Smooth muscle cell (in vitro differentiated cells): Measurements from ENCODE around the gene QRICH1. TPM values are rescaled to one million over a fixed set of nuclear protein-coding genes. Genes with fewer than 3 reads are reported as not detected.

Experiments
- DNase-seq: peaks from one replicate; lab custom pipeline; 2025; ENCODE audit not compliant: unreplicated experiment; lab: John Stamatoyannopoulos, UW
- H2AFZ ChIP-seq: fragments of 200-600 bp; sonication (generic); 2 replicates; pipeline ENCODE4 v1.6.0; 2016; ENCODE audit warnings: antibody characterized with exemption, low read depth, mild to moderate bottlenecking
- H3F3A ChIP-seq: fragments of 200-600 bp; sonication (generic); 2 replicates; pipeline ENCODE4 v1.6.0; 2017; ENCODE audit warnings: antibody characterized with exemption, low read depth
- H3K27ac ChIP-seq: fragments of 200-600 bp; sonication (generic); 2 replicates; pipeline ENCODE4 v1.5.1; 2016; ENCODE audit warnings: low read depth, mild to moderate bottlenecking
- H3K27me3 ChIP-seq: fragments of 200-600 bp; sonication (generic); 2 replicates; pipeline ENCODE4 v1.6.1; 2016; ENCODE audit warnings: low read depth, mild to moderate bottlenecking
- H3K36me3 ChIP-seq: fragments of 200-600 bp; sonication (generic); 2 replicates; pipeline ENCODE4 v1.5.1; 2016; ENCODE audit warnings: low read depth
- H3K4me1 ChIP-seq: fragments of 200-600 bp; sonication (generic); 2 replicates; pipeline ENCODE4 v1.5.1; 2016; ENCODE audit warnings: low read depth
- H3K4me2 ChIP-seq: fragments of 200-600 bp; sonication (generic); 2 replicates; pipeline ENCODE4 v1.6.0; 2016; ENCODE audit warnings: mild to moderate bottlenecking
- H3K4me3 ChIP-seq: fragments of 200-600 bp; sonication (generic); 2 replicates; pipeline ENCODE4 v1.5.1; 2016; ENCODE audit warnings: mild to moderate bottlenecking
- H3K79me2 ChIP-seq: fragments of 200-600 bp; sonication (generic); 2 replicates; pipeline ENCODE4 v1.6.0; 2016; ENCODE audit warnings: low read depth, mild to moderate bottlenecking
- H3K9ac ChIP-seq: fragments of 200-600 bp; sonication (generic); 2 replicates; pipeline ENCODE4 v1.6.0; 2016; ENCODE audit warnings: low read depth
- H3K9me3 ChIP-seq: fragments of 200-600 bp; sonication (generic); replicated peaks from 2 replicates; pipeline ENCODE4 v1.5.1; 2016; ENCODE audit warnings: low read depth
- H4K20me1 ChIP-seq: fragments of 200-600 bp; sonication (generic); 2 replicates; pipeline ENCODE4 v1.6.0; 2016; ENCODE audit warnings: low read depth
- WGBS: methylation state at CpG from one replicate; pipeline ENCODE4 v1.1.7; 2016; ENCODE audit warnings: low lambda C conversion rate; 5-methylcytosine and 5-hydroxymethylcytosine counted together
- polyA plus RNA-seq: library from polyadenylated mRNA; unstranded; fragments of >200 nt; fragmentation: Nextera tagmentation; extraction: Ambion mirVana; gene quantifications from 2 replicates; pipeline ENCODE4 v1.2.1, GENCODE V29; 2016
- total RNA-seq: library from RNA; depleted of rRNA; stranded (reverse); fragments of >200 nt; gene quantifications from 2 replicates; pipeline ENCODE4 v1.2.3, GENCODE V29; 2014
- TF ChIP-seq, protein P1 (sequence below): fragments of 200-600 bp; sonication (generic); IDR thresholded peaks from 2 replicates; pipeline ENCODE4 v1.5.1; 2017; ENCODE audit warnings: borderline replicate concordance, mild to moderate bottlenecking, antibody characterized with exemption; ENCODE audit not compliant: insufficient read depth, poor library complexity, severe bottlenecking

QRICH1 gene
- total and polyA plus RNA-seq, 2 experiments from 2014 or later = 38.2 to 62.0 TPM

DNA sequence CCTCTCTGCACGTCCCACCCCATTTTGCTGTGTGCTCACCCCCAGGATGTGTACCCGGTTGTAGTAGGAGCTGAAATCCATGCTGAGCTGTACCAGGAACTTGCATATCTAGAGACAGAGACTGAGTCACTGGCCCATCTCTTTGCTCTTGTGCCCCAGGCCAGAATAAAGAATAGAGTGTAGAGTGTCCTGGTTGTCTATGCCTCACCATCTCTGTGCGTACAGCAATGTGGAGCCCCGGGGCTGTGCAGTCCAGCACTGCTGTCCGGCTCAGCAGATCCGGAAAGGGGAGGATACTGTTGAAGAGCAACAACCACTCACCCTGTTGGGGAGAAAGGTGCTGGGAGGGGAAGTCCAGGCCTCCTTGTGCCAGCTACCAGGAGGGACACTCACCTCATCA is 78.1 kb downstream of the QRICH1 start:
- DNase-seq = no peak
- Histone ChIP-seq H3K27me3 (no peaks in the 10 kb centered on the region), H3K79me2 (peaks cover 47% of the 10 kb centered on the region), H3F3A (peaks cover 19% of the 10 kb centered on the region), H3K27ac (no peak overlapping the region), H3K9me3 (no peaks in the 10 kb centered on the region), H3K36me3 (no peaks in the 10 kb centered on the region), H3K4me3 (no peak overlapping the region), H3K4me1 (peaks cover 13% of the 10 kb centered on the region), H3K4me2 (no peak overlapping the region), H2AFZ (no peak overlapping the region), H3K9ac (no peak overlapping the region), H4K20me1 (peaks cover 47% of the 10 kb centered on the region)
- TF ChIP-seq, protein P1, sequence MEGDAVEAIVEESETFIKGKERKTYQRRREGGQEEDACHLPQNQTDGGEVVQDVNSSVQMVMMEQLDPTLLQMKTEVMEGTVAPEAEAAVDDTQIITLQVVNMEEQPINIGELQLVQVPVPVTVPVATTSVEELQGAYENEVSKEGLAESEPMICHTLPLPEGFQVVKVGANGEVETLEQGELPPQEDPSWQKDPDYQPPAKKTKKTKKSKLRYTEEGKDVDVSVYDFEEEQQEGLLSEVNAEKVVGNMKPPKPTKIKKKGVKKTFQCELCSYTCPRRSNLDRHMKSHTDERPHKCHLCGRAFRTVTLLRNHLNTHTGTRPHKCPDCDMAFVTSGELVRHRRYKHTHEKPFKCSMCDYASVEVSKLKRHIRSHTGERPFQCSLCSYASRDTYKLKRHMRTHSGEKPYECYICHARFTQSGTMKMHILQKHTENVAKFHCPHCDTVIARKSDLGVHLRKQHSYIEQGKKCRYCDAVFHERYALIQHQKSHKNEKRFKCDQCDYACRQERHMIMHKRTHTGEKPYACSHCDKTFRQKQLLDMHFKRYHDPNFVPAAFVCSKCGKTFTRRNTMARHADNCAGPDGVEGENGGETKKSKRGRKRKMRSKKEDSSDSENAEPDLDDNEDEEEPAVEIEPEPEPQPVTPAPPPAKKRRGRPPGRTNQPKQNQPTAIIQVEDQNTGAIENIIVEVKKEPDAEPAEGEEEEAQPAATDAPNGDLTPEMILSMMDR = no peak
- WGBS = 84% methylated on average over 6 of the region's 6 CpGs

DNA sequence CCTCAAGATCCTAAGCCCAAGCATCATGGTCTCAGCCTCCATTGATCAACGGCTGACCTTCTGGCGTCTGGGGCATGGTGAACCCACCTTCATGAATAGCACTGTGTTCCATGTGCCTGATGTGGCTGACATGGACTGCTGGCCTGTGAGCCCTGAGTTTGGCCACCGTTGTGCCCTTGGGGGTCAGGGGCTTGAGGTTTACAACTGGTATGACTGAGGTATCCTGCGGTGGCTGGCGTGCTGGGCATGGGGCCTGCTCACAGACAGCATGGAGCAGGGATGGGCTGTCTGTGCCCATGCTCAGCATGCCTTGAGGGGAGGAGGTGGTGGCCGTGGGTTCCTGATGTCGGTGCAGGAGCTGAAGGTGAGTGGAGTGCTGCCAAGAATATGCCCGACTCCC is 78.8 kb downstream of the QRICH1 start:
- H3K27me3 ChIP-seq = no peaks in the 10 kb centered on the region
- H3K4me2 ChIP-seq = no peak overlapping the region
- H2AFZ ChIP-seq = no peak overlapping the region
- peaks cover 19% of the 10 kb centered on the region for H3F3A ChIP-seq
- peaks cover 47% of the 10 kb centered on the region for H3K79me2 ChIP-seq
- TF ChIP-seq, protein P1 = no peak
- H4K20me1 ChIP-seq = peaks cover 54% of the 10 kb centered on the region
- WGBS = 93% methylated on average over 8 of the region's 8 CpGs
- H3K27ac ChIP-seq = no peak overlapping the region
- no peak for DNase-seq
- H3K4me3 ChIP-seq = no peak overlapping the region
- no peaks in the 10 kb centered on the region for H3K9me3 ChIP-seq
- no peaks in the 10 kb centered on the region for H3K36me3 ChIP-seq
- H3K4me1 ChIP-seq = peaks cover 13% of the 10 kb centered on the region
- no peak overlapping the region for H3K9ac ChIP-seq

DNA sequence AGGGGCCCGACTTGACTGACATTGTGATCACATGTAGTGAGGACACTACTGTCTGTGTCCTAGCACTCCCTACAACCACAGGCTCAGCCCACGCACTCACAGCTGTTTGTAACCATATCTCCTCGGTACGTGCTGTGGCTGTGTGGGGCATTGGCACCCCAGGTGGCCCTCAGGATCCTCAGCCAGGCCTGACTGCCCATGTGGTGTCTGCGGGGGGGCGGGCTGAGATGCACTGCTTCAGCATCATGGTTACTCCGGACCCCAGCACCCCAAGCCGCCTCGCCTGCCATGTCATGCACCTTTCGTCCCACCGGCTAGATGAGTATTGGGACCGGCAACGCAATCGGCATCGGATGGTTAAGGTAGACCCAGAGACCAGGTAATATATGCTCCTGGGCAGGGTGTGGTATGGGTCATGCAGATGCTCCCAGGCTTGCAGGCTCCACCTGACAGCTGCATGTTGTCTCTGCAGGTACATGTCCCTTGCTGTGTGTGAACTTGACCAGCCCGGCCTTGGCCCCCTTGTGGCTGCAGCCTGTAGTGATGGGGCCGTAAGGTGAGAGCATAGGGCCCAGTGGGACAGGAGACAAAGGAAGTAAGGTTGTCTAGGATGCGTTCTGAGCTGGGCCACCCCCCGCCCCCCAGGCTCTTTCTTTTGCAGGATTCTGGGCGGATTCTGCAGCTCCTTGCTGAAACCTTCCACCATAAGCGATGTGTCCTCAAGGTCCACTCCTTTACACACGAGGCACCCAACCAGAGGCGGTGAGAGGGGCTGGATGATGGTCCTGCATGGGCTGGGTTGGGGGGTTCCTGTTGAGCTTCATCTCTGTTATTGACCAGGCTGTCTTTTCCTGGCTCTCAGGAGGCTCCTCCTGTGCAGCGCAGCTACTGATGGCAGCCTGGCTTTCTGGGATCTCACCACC is 79.9 kb downstream of the QRICH1 start:
- no peak for DNase-seq
- H4K20me1 ChIP-seq = peaks cover 64% of the 10 kb centered on the region
- H3K9ac ChIP-seq = no peak overlapping the region
- H2AFZ ChIP-seq = no peak overlapping the region
- peaks cover 48% of the 10 kb centered on the region for H3K79me2 ChIP-seq
- H3K27ac ChIP-seq = no peak overlapping the region
- no peak overlapping the region for H3K4me3 ChIP-seq
- no peak overlapping the region for H3K4me2 ChIP-seq
- H3K4me1 ChIP-seq = peaks cover 5% of the 10 kb centered on the region
- no peaks in the 10 kb centered on the region for H3K27me3 ChIP-seq
- TF ChIP-seq, protein P1 = peak; percentile 55
- no peaks in the 10 kb centered on the region for H3K36me3 ChIP-seq
- 89% methylated on average over 24 of the region's 24 CpGs for WGBS
- H3F3A ChIP-seq = peaks cover 10% of the 10 kb centered on the region
- no peaks in the 10 kb centered on the region for H3K9me3 ChIP-seq
